Caki2 (cell line): Measurements from ENCODE around the gene NXPH3. TPM values are rescaled to one million over a fixed set of nuclear protein-coding genes. Genes with fewer than 3 reads are reported as not detected.

ENCODE experiments used
- DNase-seq: peaks from one replicate; pipeline ENCODE4 v3.0.0-alpha.2; 2015; ENCODE audit warnings: low read depth
- in situ Hi-C: cut with HindIII; loops from 2 replicates; pipeline ENCODE4 v1.10.0; 2016; ENCODE audit warnings: low sequenced_read_pairs, low pct_unique_long_range_greater_than_20kb, mixed read lengths
- total RNA-seq: library from RNA; depleted of rRNA; stranded (reverse); fragments of >200 nt; shearing (Covaris generic); gene quantifications from 2 replicates; pipeline ENCODE4 v1.2.3, GENCODE V29; 2014; ENCODE audit warnings: low replicate concordance; rRNA removed

Gene NXPH3
- total RNA-seq, 1 experiment from 2014 or later: 0.27 TPM

- no peak for DNase-seq
- in situ Hi-C loops: no loop called here
Observed at GRCh38 chr17:49603720-49604119, 28.0 kb downstream of the NXPH3 start.

DNA sequence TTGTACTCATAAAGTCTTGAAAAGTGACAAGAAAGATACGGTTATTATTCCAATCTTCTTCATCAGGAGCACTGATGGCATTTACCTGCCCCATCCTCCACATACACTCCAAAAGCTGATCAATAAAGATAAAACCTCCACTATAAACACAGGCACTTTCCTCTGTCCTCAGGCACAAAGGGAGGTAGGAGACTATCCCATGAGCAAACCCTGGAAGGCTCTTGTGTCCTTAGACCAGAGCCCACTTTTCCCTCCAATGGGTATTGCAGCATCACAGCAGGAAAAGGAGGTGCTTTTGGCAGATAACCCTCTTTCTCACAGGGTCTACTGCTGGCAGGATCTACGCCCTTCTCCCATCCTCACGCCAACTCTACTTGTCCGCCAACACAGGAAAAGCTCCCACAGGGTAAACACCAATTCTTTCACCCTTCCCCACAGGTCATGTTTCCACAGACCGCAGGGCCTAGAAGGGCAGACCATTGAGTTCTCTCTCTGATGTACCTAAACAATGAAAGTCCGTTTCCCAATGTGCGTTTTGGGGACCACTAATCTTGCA, 28.7 kb downstream of the NXPH3 start:
- in situ Hi-C loops: no loop called here
- DNase-seq: no peak

GRCh38 chr17:49610883-49611584, 35.4 kb downstream of the NXPH3 start:
- in situ Hi-C loops: no loop called here
- no peak for DNase-seq

GRCh38 chr17:49612726-49613125, 37.1 kb downstream of the NXPH3 start:
- in situ Hi-C loops: no loop called here
- peak; percentile 68 for DNase-seq

DNA sequence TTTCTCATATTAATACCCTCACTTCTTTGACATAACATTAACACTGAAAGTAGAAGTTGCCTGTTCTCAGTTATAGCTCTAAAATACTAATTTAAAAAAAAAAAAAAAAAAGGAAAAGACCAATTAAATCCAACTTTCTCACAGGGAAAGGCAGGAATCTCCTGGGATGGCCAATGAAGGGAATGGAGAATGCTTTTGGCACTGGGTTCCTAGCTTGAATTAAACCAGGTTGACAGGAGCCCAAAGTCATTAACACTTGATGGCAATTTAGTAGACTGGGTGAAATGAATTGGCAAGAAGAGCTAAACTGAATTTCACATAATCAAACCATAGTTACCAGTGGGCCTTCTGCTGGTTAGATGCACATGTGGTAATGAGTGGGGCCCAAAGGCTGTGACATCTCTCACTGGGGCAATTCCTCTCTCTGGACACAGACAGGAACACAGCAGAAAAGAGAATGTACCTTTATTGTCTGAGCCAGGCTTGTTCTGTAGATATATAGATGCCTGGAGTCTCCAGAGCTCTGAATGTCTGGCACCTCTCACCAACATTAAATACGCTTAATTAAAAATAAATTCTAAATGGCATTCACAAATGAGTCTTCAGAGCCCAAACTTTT, 37.6 kb downstream of the NXPH3 start:
- in situ Hi-C loops: no loop called here
- no peak for DNase-seq

DNA sequence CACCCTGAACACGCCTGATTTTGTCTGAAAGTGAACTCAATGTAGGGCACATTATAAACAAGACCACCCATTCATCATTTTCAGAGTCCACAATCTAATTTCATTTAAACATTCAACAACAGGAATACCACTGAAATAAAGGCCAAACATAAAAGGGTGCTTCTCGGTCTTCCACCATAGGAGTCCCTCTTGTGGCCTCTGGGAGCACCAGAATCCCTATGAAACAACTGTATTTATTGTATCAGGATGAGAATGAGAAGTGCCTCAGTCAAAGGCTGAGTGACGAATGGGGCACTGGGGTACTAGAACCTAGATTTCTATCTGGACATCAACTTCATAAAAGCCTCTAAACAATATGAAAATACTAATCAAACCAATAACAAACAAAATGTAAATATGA, 40.4 kb downstream of the NXPH3 start:
- DNase-seq: no peak
- in situ Hi-C loops: no loop called here

DNA sequence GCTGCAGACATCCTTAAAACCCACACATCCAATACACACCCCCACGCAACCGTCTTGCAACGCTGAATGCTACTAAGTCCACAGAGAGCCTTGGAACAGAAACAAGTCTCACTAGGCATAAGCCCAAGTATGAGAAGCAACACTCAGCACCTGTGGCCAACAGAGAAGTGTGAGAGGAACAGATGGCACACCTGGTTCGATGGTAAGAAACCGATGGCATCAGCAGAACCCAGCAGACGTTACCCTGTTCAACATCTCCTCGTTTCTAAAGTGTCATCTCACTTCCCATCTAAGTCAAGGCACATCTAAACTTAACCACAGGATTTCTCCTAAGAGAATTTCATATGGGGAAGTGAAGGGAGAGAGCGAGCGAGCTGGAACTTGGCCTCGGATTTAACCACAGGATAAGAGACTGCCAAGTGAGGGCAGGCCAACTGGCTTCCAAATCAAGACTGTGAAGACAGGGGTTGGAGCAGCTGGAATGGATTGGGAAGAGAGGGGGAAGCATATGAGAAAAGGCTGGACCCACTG, 41.0 kb downstream of the NXPH3 start:
- DNase-seq: no peak
- in situ Hi-C loops: no loop called here

GRCh38 chr17:49618028-49618611, 42.4 kb downstream of the NXPH3 start:
- DNase-seq: no peak
- in situ Hi-C loops: no loop called here

DNA sequence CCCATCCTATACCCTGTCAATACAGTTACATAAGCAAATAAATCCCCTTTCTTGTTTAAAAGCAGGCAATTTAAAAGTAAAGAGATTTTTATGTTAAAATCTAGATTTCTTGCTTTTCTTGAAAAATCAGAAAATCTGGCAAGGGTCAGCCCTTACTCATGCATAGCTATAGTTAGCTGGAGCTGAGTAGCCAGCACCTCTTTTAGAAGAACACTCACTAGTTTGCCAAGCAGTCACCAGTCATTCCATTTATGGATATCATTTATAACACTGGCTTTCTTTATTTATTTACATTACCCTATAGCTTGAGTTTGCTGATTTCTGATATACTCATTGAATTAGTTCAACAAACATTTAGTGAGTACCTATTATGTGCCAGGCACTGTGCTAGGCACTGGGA, 45.7 kb downstream of the NXPH3 start:
- no peak for DNase-seq
- in situ Hi-C loops: no loop called here

DNA sequence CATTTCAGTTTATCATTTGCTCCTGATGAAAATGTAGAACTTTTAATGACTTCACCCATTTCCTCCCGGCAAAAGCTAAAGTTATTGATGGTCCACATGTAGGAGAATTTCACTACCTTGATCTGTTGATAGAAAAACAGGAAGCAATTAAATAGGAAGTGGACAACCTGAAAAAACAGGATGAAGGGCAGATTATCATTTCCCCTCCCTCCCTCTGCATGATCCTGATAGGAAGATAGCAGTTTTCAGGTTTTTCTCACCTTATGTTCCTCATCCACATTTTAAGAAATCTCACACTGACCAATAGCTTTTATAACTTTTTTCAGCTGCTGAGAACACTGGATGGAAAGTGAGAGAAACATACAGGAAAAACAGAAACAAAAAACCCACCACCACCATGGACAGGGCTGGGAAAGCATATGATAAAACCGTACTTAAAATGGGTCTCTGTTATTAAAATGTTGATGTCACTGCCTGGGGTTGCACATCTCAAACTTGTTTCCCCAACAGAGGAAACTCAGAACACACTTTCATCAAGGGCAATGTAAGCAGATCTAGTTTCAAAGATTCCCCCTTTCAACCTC, 46.4 kb downstream of the NXPH3 start:
- in situ Hi-C loops: no loop called here
- no peak for DNase-seq

DNA sequence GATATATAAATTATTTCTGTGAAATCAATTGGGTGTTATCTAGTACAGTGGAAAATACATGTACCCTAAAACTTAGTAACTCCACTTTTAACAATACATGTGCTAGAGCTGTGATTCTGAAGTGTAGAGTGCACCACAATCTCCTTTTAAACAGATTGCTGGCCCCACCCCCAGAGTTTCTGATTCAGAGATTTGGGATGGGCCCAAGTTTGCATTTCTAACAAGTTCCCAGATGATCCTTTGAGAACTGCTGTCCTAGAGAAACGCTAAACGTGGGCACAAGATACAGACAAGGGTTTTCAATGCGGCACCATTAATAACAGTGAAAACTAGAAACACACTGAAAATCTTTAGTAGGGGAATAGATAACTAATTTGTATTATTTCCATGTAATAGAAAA, 49.2 kb downstream of the NXPH3 start:
- DNase-seq: no peak
- in situ Hi-C loops: no loop called here

DNA sequence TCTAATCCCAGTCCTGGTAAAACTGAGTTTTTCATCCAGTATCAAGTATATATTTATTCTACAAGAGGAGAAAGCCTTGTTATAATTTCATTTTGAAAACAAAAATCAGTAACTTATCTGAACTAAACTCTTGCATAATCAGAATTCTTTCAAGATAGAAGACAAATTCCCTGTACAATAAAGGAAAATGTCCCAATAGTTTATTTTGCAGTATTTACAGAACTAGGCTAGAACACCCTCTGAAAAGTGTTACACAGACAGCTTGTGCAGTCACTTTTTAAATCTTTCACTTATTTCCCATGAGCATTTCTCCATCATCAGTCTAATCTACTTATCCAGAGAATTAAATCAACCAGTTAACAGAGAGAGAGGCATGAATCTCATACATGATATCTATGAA, 53.8 kb downstream of the NXPH3 start:
- in situ Hi-C loops: no loop called here
- DNase-seq: no peak

DNA sequence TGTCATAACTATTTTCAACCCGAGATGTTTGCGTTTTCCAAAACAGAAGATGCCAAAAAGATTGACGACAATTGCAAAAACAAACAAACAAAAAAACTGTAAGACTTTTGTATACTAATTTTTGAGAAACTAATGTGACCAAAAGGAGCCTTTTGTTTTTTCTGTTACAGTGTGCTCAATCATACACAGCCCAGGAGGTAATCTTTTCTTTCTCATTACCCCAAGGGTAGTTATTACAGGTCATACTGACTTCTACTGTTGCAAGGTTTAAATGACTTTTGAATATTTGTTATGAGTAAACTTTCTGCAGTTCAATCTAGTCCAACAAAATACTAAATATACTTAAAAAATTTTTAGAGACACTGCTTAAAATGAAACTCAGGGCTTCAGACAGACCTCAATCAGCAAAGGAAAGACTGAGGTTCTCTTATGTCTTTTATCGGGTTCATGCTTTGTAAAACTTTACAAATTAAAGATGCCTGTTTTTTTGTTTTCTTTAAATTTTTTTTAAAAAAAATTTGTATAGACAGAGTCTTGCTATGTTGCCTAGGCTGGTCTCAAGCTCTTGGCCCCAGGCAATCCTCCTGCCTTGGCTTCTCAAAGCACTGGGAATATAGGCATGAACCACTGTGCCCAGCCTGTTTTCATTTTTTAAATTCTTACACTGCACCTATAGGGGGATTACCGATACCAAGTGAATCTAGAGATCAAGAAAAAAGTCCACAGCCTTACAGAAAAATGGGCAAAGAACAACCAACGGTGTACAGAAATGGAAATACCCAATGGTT, 54.6 kb downstream of the NXPH3 start:
- no peak for DNase-seq

GRCh38 chr17:49631496-49631895, 55.8 kb downstream of the NXPH3 start:
- in situ Hi-C loops: no loop called here
- DNase-seq: no peak

More for the DNA sequence above, 54.6 kb downstream of the NXPH3 start:
- in situ Hi-C loops: no loop called here

Other genes starting within 250 kb of the NXPH3 start
- 19.7 and 24.4 TPM in 2 replicates for gene ZNF652, start 213.6 kb upstream of the NXPH3 start, total RNA-seq
- gene PHB1, start 161.0 kb upstream of the NXPH3 start, total RNA-seq: 181 and 199 TPM in 2 replicates
- 0.91 and 5.1 TPM in 2 replicates for gene NGFR, start 80.6 kb upstream of the NXPH3 start, total RNA-seq
- gene SPOP, start 102.2 kb downstream of the NXPH3 start, total RNA-seq: 36.7 and 68.6 TPM in 2 replicates
- gene SLC35B1, start 132.1 kb downstream of the NXPH3 start, total RNA-seq: 78.0 and 106 TPM in 2 replicates
- gene FAM117A, start 188.3 kb downstream of the NXPH3 start, total RNA-seq: 0.06 and 0.44 TPM in 2 replicates
- gene KAT7, start 212.8 kb downstream of the NXPH3 start, total RNA-seq: 26.7 and 37.4 TPM in 2 replicates